ENCODE data around the gene RHCE.

Gene RHCE

GRCh38 chr1:25432749-25433388 lies 12.2 kb upstream of the RHCE start:
- TF ChIP-seq, protein P1, sequence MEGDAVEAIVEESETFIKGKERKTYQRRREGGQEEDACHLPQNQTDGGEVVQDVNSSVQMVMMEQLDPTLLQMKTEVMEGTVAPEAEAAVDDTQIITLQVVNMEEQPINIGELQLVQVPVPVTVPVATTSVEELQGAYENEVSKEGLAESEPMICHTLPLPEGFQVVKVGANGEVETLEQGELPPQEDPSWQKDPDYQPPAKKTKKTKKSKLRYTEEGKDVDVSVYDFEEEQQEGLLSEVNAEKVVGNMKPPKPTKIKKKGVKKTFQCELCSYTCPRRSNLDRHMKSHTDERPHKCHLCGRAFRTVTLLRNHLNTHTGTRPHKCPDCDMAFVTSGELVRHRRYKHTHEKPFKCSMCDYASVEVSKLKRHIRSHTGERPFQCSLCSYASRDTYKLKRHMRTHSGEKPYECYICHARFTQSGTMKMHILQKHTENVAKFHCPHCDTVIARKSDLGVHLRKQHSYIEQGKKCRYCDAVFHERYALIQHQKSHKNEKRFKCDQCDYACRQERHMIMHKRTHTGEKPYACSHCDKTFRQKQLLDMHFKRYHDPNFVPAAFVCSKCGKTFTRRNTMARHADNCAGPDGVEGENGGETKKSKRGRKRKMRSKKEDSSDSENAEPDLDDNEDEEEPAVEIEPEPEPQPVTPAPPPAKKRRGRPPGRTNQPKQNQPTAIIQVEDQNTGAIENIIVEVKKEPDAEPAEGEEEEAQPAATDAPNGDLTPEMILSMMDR (IDR thresholded peaks at IDR 0.05; ENCODE audit: borderline replicate concordance, insufficient read depth, low read depth, low read length) = no peak
- H3K4me3 ChIP-seq (ENCODE audit: low read depth, low read length) = no peak overlapping the region

- TF ChIP-seq, protein P1 (IDR thresholded peaks at IDR 0.05; ENCODE audit: borderline replicate concordance, insufficient read depth, low read depth, low read length) = no peak
- peak overlapping the region; percentile 84 for H3K4me3 ChIP-seq (ENCODE audit: low read depth, low read length)
Measured at GRCh38 chr1:25431955-25432719, 11.5 kb upstream of the RHCE start.

- H3K4me3 ChIP-seq (ENCODE audit: low read depth, low read length) = peak overlapping the region; percentile 84
- TF ChIP-seq, protein P1 (IDR thresholded peaks at IDR 0.05; ENCODE audit: borderline replicate concordance, insufficient read depth, low read depth, low read length) = 0 out of 2 replicates have a peak, but pooled peaks have one; percentile 16
Measured at GRCh38 chr1:25430967-25431881, 10.6 kb upstream of the RHCE start.

DNA sequence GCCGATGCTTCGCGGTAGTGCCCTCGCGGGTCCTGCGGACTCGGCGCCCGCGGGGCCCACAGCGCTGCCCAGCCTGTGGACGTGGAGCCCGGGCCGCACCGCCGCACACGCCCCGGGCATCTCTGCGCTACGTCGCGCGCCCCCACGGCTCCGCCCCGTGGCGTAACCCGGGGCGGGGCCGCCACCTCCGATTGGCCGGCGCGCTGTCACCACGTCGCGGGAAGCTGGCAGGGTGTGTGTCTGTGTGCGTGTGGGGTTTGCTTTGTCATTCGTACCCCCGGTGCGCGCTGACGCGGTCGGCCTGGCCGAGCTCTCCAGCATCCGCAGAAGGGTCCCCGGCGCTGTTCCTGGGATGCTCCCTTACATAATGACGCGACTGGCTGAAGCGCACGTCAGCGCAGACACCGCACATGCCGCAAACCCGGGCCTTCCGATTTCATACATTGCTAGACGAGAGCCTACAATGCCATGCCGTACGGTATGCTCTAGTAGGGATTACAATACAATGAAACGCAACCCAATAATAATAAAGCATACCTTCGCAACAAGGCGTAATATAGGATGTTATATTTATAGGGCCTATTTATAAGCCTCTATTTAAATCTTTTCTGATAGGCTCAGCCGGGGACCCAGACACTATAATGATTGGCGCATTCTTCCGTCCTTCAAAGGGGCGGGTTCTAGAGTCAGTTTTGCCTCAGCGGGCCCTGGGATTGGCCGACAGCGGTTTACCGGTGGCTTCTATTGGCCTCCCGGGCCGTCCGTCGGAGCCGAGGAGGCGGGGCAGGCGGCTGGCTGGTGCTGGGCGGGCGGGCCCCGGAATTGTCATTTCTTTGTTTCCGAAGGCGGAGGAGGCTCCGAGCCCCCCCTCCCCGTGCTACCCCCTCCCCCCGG lies 9.7 kb upstream of the RHCE start, which contains the start of gene MACO1:
Gene MACO1 (plus strand): TSS at position 825 of the 894 bp plus-strand sequence. CDS start 202 bp downstream, outside the sequence.
- TF ChIP-seq, protein P1 (IDR thresholded peaks at IDR 0.05; ENCODE audit: borderline replicate concordance, insufficient read depth, low read depth, low read length) = no peak

DNA sequence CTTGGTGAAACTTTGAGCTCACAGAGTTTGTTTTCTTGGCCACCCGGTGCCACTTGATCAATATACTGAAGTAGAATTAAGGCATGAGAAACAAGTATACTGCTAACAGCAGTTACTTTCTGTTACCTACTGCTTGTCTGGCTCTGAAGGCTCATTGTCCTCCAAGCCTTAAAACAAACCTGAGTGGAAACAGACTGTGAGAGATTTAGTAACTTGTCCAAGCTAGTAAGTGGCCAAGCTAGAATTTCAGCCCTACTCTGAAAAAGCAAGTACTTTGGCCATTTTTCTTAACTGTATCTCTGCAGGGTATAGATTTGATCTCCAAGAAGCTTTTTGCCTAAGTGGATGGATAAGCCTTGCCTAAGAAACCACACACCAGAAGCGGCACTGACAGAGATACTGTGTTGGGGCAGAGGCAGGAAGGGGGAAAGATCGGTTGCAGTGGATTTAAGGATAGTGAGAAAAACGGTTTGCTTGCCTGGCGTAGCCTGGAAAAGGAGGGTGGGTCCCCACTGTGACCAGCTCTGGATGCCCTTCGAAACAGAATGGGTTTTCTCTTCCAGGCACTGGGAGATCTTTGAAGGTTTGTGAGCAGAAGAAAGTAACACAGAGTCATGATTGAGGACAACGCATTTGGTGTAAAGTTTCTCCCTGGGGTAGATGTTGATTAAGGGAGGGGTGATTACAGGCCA lies 8.0 kb upstream of the RHCE start:
- TF ChIP-seq, protein P1 (IDR thresholded peaks at IDR 0.05; ENCODE audit: borderline replicate concordance, insufficient read depth, low read depth, low read length) = no peak
- no peak overlapping the region for H3K4me3 ChIP-seq (ENCODE audit: low read depth, low read length)

More for the DNA sequence above, 9.7 kb upstream of the RHCE start, which contains the start of gene MACO1:
- peak within 1 kb of the TSS; percentile 84 for H3K4me3 ChIP-seq (ENCODE audit: low read depth, low read length)

Data from GM12875 (cell line).